ENCODE results near the gene TFB1M. TPM values are rescaled to one million over a fixed set of nuclear protein-coding genes. Genes with fewer than 3 reads are reported as not detected.

Gene TFB1M
- total RNA-seq, 2 donors from 2014 or later = 10.7 to 14.1 TPM

DNA sequence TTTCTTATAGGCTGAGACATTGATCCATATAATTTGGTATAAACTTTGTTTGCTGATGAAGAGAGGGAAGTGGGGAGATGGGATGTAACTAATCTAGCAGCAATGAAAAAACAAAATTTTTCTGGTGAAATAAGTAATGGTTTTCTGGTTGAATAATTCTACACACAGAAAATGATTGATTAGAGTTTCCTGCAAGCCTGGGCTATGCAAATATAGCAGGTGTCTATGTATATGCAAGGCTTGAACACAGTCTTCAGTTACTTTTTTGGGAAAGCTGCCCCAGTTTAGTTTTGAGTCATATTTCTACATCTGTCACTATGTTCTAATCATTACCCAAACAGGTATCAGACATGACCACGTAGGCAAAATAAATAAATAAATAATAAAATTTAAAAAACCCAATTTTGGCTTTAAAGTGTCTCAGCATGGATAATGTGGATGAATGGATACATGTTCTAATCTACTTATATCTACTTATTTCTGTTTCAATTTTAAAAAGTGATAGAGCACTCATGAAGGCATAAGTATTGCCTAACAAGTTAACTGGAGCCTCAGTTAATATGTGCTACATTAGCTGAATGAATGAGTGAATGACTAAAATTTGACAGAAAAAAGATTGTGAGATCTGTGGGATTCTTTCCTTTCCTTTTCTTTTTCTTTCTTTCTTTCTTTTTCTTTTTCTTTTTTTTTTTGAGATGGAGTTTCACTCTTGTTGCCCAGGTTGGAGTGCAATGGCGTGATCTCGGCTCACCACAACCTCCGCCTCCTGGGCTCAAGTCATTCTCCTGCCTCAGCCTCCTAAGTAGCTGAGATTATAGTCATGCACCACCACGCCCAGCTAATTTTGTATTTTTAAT, 37.2 kb upstream of the TFB1M start:
- no peak for DNase-seq (ENCODE audit: low spot score)
- intact Hi-C loops (cut with DNase I) = no loop called here
- no peaks in the 10 kb centered on the region for H3K4me1 ChIP-seq (replicated peaks)
- 91% methylated on average over 5 of the region's 5 CpGs for WGBS
- H3K4me3 ChIP-seq = no peak overlapping the region
- H3K9me3 ChIP-seq = no peaks in the 10 kb centered on the region
- H3K27ac ChIP-seq = no peak overlapping the region
- no peaks in the 10 kb centered on the region for H3K36me3 ChIP-seq
- TF ChIP-seq POLR2A (IDR thresholded peaks at IDR 0.05) = no peak
- TF ChIP-seq POLR2AphosphoS5 (IDR thresholded peaks at IDR 0.05) = no peak
- TF ChIP-seq CTCF (IDR thresholded peaks at IDR 0.05) = no peak
- no peaks in the 10 kb centered on the region for H3K27me3 ChIP-seq (replicated peaks; ENCODE audit: insufficient read depth)

GRCh38 chr6:155349956-155350355, 35.7 kb upstream of the TFB1M start:
- no peak for TF ChIP-seq POLR2A (IDR thresholded peaks at IDR 0.05)
- TF ChIP-seq CTCF (IDR thresholded peaks at IDR 0.05) = no peak
- TF ChIP-seq POLR2AphosphoS5 (IDR thresholded peaks at IDR 0.05) = no peak
- no peaks in the 10 kb centered on the region for H3K27me3 ChIP-seq (replicated peaks; ENCODE audit: insufficient read depth)
- 96% methylated on average over 6 of the region's 6 CpGs for WGBS
- H3K4me1 ChIP-seq (replicated peaks) = no peaks in the 10 kb centered on the region
- DNase-seq (ENCODE audit: low spot score) = no peak
- H3K27ac ChIP-seq = no peak overlapping the region
- no peaks in the 10 kb centered on the region for H3K36me3 ChIP-seq
- intact Hi-C loops (cut with DNase I) = no loop called here
- H3K4me3 ChIP-seq = no peak overlapping the region
- H3K9me3 ChIP-seq = no peaks in the 10 kb centered on the region

- no peaks in the 10 kb centered on the region for H3K9me3 ChIP-seq
- no peak overlapping the region for H3K27ac ChIP-seq
- DNase-seq (ENCODE audit: low spot score) = no peak
- no peak for TF ChIP-seq POLR2AphosphoS5 (IDR thresholded peaks at IDR 0.05)
- no peak for TF ChIP-seq POLR2A (IDR thresholded peaks at IDR 0.05)
- no peak for TF ChIP-seq CTCF (IDR thresholded peaks at IDR 0.05)
- WGBS = 98% methylated on average over 2 of the region's 2 CpGs
- no peak overlapping the region for H3K4me3 ChIP-seq
- H3K27me3 ChIP-seq (replicated peaks; ENCODE audit: insufficient read depth) = no peaks in the 10 kb centered on the region
- no peaks in the 10 kb centered on the region for H3K4me1 ChIP-seq (replicated peaks)
- intact Hi-C loops (cut with DNase I) = no loop called here
- H3K36me3 ChIP-seq = no peaks in the 10 kb centered on the region
Observed at GRCh38 chr6:155349129-155349528, 34.8 kb upstream of the TFB1M start.

- H3K27ac ChIP-seq = no peak overlapping the region
- no peaks in the 10 kb centered on the region for H3K27me3 ChIP-seq (replicated peaks; ENCODE audit: insufficient read depth)
- H3K4me3 ChIP-seq = no peak overlapping the region
- WGBS = 90% methylated on average over 1 of the region's 1 CpG
- intact Hi-C loops (cut with DNase I) = no loop called here
- TF ChIP-seq POLR2A (IDR thresholded peaks at IDR 0.05) = no peak
- TF ChIP-seq POLR2AphosphoS5 (IDR thresholded peaks at IDR 0.05) = no peak
- TF ChIP-seq CTCF (IDR thresholded peaks at IDR 0.05) = no peak
- H3K36me3 ChIP-seq = no peaks in the 10 kb centered on the region
- H3K9me3 ChIP-seq = no peaks in the 10 kb centered on the region
- no peak for DNase-seq (ENCODE audit: low spot score)
- no peaks in the 10 kb centered on the region for H3K4me1 ChIP-seq (replicated peaks)
Observed at GRCh38 chr6:155347800-155348199, 33.5 kb upstream of the TFB1M start.

DNA sequence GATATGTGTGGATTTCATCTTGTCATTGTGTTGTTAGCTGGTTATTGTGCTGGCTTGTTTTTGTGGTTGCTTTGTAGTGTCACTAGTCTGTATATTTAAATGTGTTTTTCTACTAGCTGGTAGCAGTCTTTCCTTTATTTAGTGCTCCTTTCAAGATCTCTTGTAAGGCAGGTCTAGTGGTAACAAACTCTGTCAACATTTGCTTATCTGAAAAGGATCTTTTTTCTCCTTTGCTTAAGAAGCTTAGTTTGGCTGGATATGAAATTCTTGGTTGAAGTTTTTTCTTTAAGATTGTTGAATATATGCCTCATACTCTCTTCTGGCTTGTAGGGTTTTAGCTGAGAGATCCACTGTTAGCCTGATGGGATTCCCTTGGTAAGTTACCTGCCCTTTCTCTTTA, 32.7 kb upstream of the TFB1M start:
- Histone ChIP-seq H3K27ac (no peak overlapping the region), H3K27me3 (replicated peaks; ENCODE audit: insufficient read depth) (no peaks in the 10 kb centered on the region), H3K4me1 (replicated peaks) (no peaks in the 10 kb centered on the region), H3K4me3 (no peak overlapping the region), H3K36me3 (no peaks in the 10 kb centered on the region), H3K9me3 (no peaks in the 10 kb centered on the region)
- no peak for DNase-seq (ENCODE audit: low spot score)
- intact Hi-C loops (cut with DNase I) = no loop called here
- TF ChIP-seq CTCF (IDR thresholded peaks at IDR 0.05) (no peak), POLR2A (IDR thresholded peaks at IDR 0.05) (no peak), POLR2AphosphoS5 (IDR thresholded peaks at IDR 0.05) (no peak)
